SK-N-SH (cell line): ENCODE measurements around the gene GOLGA6L7. TPM values are rescaled to one million over a fixed set of nuclear protein-coding genes. Genes with fewer than 3 reads are reported as not detected.
A peak's percentile ranks its signal among the peaks of the same experiment; 100 is the strongest.
"Not testable (repeated sequence)": the region's sequence is repeated elsewhere in the genome, so short reads cannot be mapped to it uniquely, and the experiment has no call there.

Source experiments
- CTCF ChIA-PET: fragments of 300-600, 350-600 bp; formaldehyde crosslinking; extraction: SDS; loops from one replicate; lab custom pipeline; 2021; lab: Yijun Ruan, JAX
- POLR2A ChIA-PET: fragments of 350-600 bp; sonication (Branson Sonifier 250); formaldehyde crosslinking; extraction: SDS; loops from one replicate; lab custom pipeline; 2020; ENCODE audit warnings: antibody characterized with exemption, inconsistent platforms; lab: Yijun Ruan, JAX
- DNase-seq: peaks from one replicate; pipeline ENCODE4 v3.0.0; 2012
- H2AFZ ChIP-seq: fragments of 200-600 bp; sonication (generic); 2 replicates; pipeline ENCODE4 v1.8.1; 2016; ENCODE audit warnings: antibody characterized with exemption, mild to moderate bottlenecking, low read depth
- H3F3A ChIP-seq: fragments of 200-600 bp; sonication (generic); replicated peaks from 2 replicates; pipeline ENCODE3; 2016; ENCODE audit warnings: antibody characterized with exemption, mild to moderate bottlenecking; ENCODE audit not compliant: insufficient read depth
- H3K27ac ChIP-seq, 2 experiments: fragments of 200-500 bp in 1 of 2; fragments of 200-600 bp in 1 of 2; sonication (Bioruptor generic) in 1 of 2; sonication (generic), shearing (Covaris generic) in 1 of 2; 2 replicates each; pipeline versions ENCODE4 v1.5.1 to v1.6.1; 2014 to 2016; ENCODE audit warnings: low read depth in 2 of 2, inconsistent platforms in 1 of 2, low read length in 1 of 2, mild to moderate bottlenecking in 1 of 2, mixed read lengths in 1 of 2
- H3K27me3 ChIP-seq: fragments of 200-600 bp; sonication (generic), shearing (Covaris generic); 2 replicates; pipeline ENCODE4 v1.6.1; 2016; ENCODE audit warnings: mixed run types; ENCODE audit not compliant: insufficient read depth
- H3K36me3 ChIP-seq, 2 experiments: fragments of 200-500 bp in 1 of 2; fragments of 200-600 bp in 1 of 2; sonication (Bioruptor generic) in 1 of 2; sonication (generic) in 1 of 2; replicated peaks in 1 of 2; 2 replicates each; pipeline versions ENCODE3 to v1.5.1; 2014 to 2016; ENCODE audit warnings: low read length in 1 of 2, mild to moderate bottlenecking in 1 of 2; ENCODE audit not compliant: insufficient read depth in 2 of 2, control insufficient read depth in 1 of 2
- H3K4me1 ChIP-seq, 2 experiments: fragments of 200-500 bp in 1 of 2; fragments of 200-600 bp in 1 of 2; sonication (Bioruptor generic) in 1 of 2; sonication (generic), shearing (Covaris generic) in 1 of 2; 2 replicates each; pipeline versions ENCODE4 v1.5.1 to v1.6.1; 2014 to 2016; ENCODE audit warnings: low read depth in 1 of 2, low read length in 1 of 2, mixed run types in 1 of 2; ENCODE audit not compliant: insufficient read depth in 2 of 2, control insufficient read depth in 1 of 2
- H3K4me2 ChIP-seq: fragments of 200-600 bp; sonication (generic), shearing (Covaris generic); 2 replicates; pipeline ENCODE4 v1.6.1; 2017; ENCODE audit warnings: mixed run types
- H3K4me3 ChIP-seq, 2 experiments: fragments of 200-500 bp in 1 of 2; fragments of 200-600 bp in 1 of 2; sonication (Bioruptor generic) in 1 of 2; sonication (generic), shearing (Covaris generic) in 1 of 2; 2 replicates each; pipeline versions ENCODE4 v1.5.1 to v1.8.1; 2014 to 2016; ENCODE audit warnings: low read depth in 2 of 2, inconsistent platforms in 1 of 2, low read length in 1 of 2, mild to moderate bottlenecking in 1 of 2, mixed read lengths in 1 of 2, moderate library complexity in 1 of 2
- H3K79me2 ChIP-seq: fragments of 200-600 bp; sonication (generic); 2 replicates; pipeline ENCODE4 v1.8.1; 2017; ENCODE audit warnings: mild to moderate bottlenecking; ENCODE audit not compliant: insufficient read depth
- H3K9ac ChIP-seq: fragments of 200-600 bp; sonication (generic); 2 replicates; pipeline ENCODE4 v1.6.1; 2017; ENCODE audit warnings: mixed run types
- H3K9me2 ChIP-seq: fragments of 200-600 bp; sonication (generic); 2 replicates; pipeline ENCODE4 v1.6.1; 2017; ENCODE audit warnings: mixed run types
- H3K9me3 ChIP-seq: fragments of 200-600 bp; sonication (generic); 2 replicates; pipeline ENCODE4 v1.6.1; 2017; ENCODE audit warnings: mixed run types, mild to moderate bottlenecking, moderate library complexity
- H4K20me1 ChIP-seq: fragments of 200-600 bp; sonication (generic); 2 replicates; pipeline ENCODE4 v1.6.1; 2017; ENCODE audit warnings: mild to moderate bottlenecking, mixed run types; ENCODE audit not compliant: insufficient read depth
- CHD2 ChIP-seq: fragments of 150-350 bp; IDR thresholded peaks from 2 replicates; pipeline ENCODE4 v1.6.1; 2018; ENCODE audit warnings: low read length; ENCODE audit not compliant: partially characterized antibody
- ELF1 ChIP-seq: IDR thresholded peaks from 2 replicates; pipeline ENCODE4 v1.4.0; 2012
- GABPA ChIP-seq: IDR thresholded peaks from 2 replicates; pipeline ENCODE4 v1.4.0; 2012; ENCODE audit warnings: low read depth, mild to moderate bottlenecking
- WGBS: methylation state at CpG from one replicate; pipeline ENCODE4 v1.1.6; 2017; ENCODE audit warnings: low lambda C conversion rate; 5-methylcytosine and 5-hydroxymethylcytosine counted together
- polyA plus RNA-seq, 3 experiments: library from polyadenylated mRNA; depleted of rRNA; stranded (reverse); fragments of >200 nt; gene quantifications; 2 replicates each; pipeline ENCODE4 v1.2.3, GENCODE V29; 2012
- TF ChIP-seq, protein P1 (sequence below): IDR thresholded peaks from 2 replicates; pipeline ENCODE4 v1.4.0; 2012; ENCODE audit warnings: low read depth
- TF ChIP-seq, protein P2 (sequence below): fragments of 150-350 bp; IDR thresholded peaks from 2 replicates; pipeline ENCODE4 v1.6.1; 2016; ENCODE audit warnings: mild to moderate bottlenecking, low read depth, low read length

The GOLGA6L7 gene
- polyA plus RNA-seq, 1 of the 3 experiments (the other 2 are of a cell fraction) = not detected

DNA sequence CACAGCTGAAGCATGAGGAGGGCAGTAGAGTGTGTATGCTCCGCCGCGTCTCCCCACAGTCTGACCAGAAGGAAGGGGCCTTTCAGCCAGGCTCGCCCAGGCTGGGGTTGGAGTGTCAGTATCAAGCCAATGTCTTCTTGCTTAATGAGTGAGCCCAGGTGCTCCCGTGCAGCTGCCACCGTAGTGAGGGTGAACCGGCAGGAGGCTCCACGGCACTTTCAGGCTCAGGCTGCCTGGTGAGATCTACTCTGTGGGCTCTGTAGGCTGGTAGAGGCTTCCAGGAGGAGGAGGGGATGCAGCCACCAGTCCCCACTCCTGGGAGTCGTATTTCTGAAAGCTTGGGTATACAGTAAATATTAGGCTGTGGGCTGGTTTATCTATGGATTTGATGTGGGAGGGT lies 8.2 kb downstream of the GOLGA6L7 start:
- POLR2A ChIA-PET, H2AFZ ChIP-seq, H3K36me3 ChIP-seq, H3F3A ChIP-seq, H3K9me2 ChIP-seq, H3K79me2 ChIP-seq, H3K4me2 ChIP-seq, H3K4me1 ChIP-seq, H3K9ac ChIP-seq, H3K27me3 ChIP-seq, DNase-seq, CTCF ChIA-PET, H3K9me3 ChIP-seq, H3K27ac ChIP-seq, H3K4me3 ChIP-seq, H4K20me1 ChIP-seq: not testable (repeated sequence)
- 100% methylated on average over 4 of the region's 9 CpGs for WGBS

DNA sequence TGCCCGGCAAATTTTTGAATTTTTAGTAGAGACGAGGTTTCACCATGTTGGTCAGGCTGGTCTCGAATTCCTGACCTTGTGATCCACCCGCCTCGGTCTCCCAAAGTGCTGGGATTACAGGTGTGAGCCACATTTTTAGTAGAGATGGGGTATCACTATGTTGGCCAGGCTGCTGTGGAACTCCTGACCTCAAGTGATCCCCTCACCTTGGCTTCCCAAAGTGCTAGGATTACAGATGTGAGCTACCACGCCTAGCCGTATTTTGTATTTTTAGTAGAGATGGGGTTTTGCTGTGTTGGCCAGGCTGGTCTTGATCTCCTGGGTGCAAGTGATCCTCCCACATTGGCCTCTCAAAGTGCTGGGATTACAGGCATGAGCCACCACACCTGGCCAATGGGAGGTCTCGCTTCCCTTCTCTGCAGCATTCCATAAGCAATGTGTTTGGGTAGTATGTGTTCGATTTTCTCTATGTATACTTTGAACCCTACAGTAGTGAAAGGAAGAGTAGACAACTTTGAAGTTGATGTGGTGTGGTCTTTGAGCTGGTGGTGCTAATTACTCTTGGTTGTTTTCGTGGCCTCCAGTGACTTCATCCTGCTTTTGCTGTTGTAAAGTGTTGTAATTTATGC lies 13.4 kb downstream of the GOLGA6L7 start:
- H3K36me3 ChIP-seq, H2AFZ ChIP-seq, H3F3A ChIP-seq, H3K27me3 ChIP-seq, H3K4me3 ChIP-seq, H3K9me3 ChIP-seq, H3K9me2 ChIP-seq, H3K27ac ChIP-seq, DNase-seq, H3K4me1 ChIP-seq, H3K79me2 ChIP-seq, H3K4me2 ChIP-seq, H4K20me1 ChIP-seq, CTCF ChIA-PET, POLR2A ChIA-PET, H3K9ac ChIP-seq: not testable (repeated sequence)
- WGBS = 90% methylated on average over 10 of the region's 10 CpGs

DNA sequence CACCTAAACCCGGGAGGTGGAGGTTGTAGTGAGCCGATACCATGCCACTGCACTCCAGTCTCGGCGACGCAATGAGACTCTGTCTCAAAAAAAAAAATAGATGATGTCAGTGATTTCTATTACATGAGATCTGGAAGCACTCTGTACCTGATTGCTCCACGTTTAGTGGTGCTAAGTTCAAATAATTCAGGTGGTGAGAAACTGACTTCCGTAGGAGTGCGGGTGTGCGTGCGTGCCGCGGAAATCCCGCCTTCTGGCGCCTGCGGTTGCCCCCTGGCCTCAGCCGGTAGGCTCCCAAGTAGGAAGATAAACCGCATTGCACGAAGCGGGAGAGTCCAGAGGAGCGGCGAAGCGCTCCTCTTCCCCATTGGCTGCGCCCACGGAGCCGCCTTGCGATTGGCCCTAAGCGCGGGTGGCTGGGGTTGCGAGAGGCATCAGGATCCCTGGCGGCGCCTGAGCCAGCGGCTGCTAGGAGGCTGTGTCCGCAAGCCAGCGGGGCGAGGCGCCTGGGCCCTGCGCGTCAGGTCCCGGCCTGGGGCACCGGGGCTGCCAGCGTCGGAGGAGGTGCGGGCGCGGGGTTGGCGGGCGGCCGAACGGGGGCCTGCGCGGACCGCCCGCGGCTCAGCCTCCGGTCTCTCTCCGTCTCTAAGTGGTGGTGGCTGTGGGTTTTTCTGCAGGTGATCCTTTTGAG lies 16.4 kb downstream of the GOLGA6L7 start:
- POLR2A ChIA-PET = interaction anchor here (0.6 kb wide), 1 partner anchor 27 kb away, joined by 3 read pairs; no protein-coding TSS in a partner anchor
- H3K36me3 ChIP-seq, H3K79me2 ChIP-seq, H3K9me2 ChIP-seq, H3K4me1 ChIP-seq, H3K9me3 ChIP-seq, H4K20me1 ChIP-seq, CTCF ChIA-PET, H3F3A ChIP-seq, H3K27me3 ChIP-seq: not testable (repeated sequence)
- TF ChIP-seq GABPA (peak; percentile 70), CHD2 (peak; percentile 22), ELF1 (peak; percentile 56)
- TF ChIP-seq, protein P1, sequence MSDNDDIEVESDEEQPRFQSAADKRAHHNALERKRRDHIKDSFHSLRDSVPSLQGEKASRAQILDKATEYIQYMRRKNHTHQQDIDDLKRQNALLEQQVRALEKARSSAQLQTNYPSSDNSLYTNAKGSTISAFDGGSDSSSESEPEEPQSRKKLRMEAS = peak; percentile 65; the same call in 1 of the 2 replicates
- TF ChIP-seq, protein P2, sequence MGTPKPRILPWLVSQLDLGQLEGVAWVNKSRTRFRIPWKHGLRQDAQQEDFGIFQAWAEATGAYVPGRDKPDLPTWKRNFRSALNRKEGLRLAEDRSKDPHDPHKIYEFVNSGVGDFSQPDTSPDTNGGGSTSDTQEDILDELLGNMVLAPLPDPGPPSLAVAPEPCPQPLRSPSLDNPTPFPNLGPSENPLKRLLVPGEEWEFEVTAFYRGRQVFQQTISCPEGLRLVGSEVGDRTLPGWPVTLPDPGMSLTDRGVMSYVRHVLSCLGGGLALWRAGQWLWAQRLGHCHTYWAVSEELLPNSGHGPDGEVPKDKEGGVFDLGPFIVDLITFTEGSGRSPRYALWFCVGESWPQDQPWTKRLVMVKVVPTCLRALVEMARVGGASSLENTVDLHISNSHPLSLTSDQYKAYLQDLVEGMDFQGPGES = peak; percentile 40; the same call in 1 of the 2 replicates
- Histone ChIP-seq H3K4me3 (peak overlapping the region; percentile 61 to 74), H3K4me2 (peak overlapping the region; percentile 73), H3K9ac (peak overlapping the region; percentile 59; the same call in 1 of the 2 replicates), H2AFZ (peak overlapping the region; percentile 99), H3K27ac (peak overlapping the region in 1 of 2 experiments; percentile 67; a peak in 1 of 4 replicates)
- DNase-seq = peak; percentile 91
- 4% methylated on average over 20 of the region's 56 CpGs for WGBS

DNA sequence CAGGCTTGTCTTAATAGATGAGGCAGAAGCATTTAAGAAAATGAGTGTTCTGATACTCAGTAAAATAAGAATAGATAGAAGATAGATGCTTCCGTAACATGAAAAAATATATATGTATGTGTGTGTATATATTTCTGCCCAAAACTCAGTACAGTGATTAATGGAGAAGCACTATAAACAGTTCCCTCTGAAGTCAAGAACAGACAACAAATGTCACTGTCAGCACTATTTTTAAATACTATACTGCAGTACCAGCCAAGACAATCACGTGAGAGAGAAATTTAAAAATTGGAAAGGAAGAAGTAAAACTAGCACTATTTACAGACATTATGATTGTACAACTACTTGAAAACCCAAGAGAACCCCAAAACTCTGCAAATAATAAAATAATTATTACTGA lies 27.0 kb downstream of the GOLGA6L7 start:
- H3K36me3 ChIP-seq, H3K9me3 ChIP-seq, H3K79me2 ChIP-seq, H3K27ac ChIP-seq, H4K20me1 ChIP-seq, DNase-seq, H3K4me2 ChIP-seq, H3K4me1 ChIP-seq, POLR2A ChIA-PET, H3K9ac ChIP-seq, H3F3A ChIP-seq, H2AFZ ChIP-seq, H3K4me3 ChIP-seq, CTCF ChIA-PET, H3K9me2 ChIP-seq, H3K27me3 ChIP-seq: not testable (repeated sequence)
- WGBS = 97% methylated on average over 2 of the region's 2 CpGs

DNA sequence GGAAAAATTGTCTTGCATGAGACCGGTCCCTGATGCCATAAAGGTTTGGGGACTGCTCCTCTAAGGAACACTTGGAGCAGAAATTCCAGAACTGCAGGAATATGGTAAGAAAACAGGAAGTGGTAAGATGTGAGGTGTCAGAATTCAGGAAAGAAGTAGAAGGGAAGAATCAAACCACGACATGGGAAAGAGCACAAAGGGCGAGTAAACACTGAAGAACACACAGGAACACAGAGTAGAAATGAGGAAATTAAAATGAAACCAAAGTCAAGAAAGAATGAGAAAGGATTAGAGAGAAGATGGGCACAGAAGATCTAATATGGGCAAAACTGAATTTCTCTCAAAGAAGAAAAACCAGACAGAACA lies 28.5 kb downstream of the GOLGA6L7 start:
- POLR2A ChIA-PET, H3K27me3 ChIP-seq, H2AFZ ChIP-seq, DNase-seq, H3K27ac ChIP-seq, H3K4me3 ChIP-seq, H3K79me2 ChIP-seq, CTCF ChIA-PET, H3K4me1 ChIP-seq, H3F3A ChIP-seq, H3K9me3 ChIP-seq, H3K9me2 ChIP-seq, H3K9ac ChIP-seq, H3K36me3 ChIP-seq, H3K4me2 ChIP-seq, H4K20me1 ChIP-seq: not testable (repeated sequence)
- WGBS = 78% methylated on average over 2 of the region's 3 CpGs
